Activated CD8-positive, alpha-beta memory T cell treated with anti-CD3 and anti-CD28 coated beads, Interleukin-2, amount 50 U/mL, for 48 hours (primary cell): ENCODE results near the gene MORF4L2.

Source experiments
- DNase-seq: peaks from one replicate; pipeline ENCODE4 v3.0.0-alpha.2; 2020

Gene MORF4L2

DNA sequence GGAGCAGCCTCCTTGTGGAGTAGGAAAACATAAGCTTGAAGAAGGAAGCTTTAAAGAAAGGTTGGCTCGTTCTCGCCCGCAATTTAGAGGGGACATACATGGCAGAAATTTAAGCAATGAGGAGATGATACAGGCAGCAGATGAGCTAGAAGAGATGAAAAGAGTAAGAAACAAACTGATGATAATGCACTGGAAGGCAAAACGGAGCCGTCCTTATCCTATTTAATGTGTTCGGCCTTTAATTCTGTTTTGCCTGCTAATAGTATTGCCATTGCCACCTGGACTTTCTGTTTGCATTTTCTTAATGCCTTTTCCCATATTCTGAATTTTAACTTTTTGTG, 56.4 kb downstream of the MORF4L2 start:
- no peak for DNase-seq

DNA sequence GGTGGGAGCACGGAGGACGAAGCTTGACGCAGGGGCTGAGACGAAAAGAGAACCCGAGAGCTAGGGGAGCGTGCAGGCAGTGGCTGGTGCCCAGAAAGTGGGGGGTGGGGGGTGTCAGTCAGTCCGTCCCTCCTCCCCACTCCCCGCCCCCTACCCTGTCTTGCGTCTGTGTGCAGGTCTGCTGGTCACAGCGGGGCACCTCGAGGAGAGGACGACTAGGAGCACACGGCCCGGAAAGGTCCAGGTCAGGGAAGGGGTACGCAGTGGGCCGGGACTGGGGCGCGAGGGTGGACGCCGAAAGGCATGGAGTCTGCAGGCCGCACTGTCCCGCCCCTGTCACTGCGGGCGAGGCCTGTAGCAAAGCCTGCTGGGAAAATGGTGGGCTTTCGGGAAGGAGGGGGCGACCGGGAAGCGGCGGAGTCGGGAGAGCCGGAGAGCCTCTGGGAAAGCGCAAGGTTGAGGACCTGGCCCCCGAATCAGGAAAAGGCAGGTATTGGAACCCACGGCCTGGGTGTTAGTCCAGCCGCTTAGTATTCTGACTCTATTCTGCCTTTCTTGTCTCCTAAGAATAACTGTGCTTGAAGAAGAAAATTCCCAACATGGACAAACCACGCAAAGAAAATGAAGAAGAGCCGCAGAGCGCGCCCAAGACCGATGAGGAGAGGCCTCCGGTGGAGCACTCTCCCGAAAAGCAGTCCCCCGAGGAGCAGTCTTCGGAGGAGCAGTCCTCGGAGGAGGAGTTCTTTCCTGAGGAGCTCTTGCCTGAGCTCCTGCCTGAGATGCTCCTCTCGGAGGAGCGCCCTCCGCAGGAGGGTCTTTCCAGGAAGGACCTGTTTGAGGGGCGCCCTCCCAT, 57.0 kb downstream of the MORF4L2 start:
- peak; percentile 51 for DNase-seq

DNA sequence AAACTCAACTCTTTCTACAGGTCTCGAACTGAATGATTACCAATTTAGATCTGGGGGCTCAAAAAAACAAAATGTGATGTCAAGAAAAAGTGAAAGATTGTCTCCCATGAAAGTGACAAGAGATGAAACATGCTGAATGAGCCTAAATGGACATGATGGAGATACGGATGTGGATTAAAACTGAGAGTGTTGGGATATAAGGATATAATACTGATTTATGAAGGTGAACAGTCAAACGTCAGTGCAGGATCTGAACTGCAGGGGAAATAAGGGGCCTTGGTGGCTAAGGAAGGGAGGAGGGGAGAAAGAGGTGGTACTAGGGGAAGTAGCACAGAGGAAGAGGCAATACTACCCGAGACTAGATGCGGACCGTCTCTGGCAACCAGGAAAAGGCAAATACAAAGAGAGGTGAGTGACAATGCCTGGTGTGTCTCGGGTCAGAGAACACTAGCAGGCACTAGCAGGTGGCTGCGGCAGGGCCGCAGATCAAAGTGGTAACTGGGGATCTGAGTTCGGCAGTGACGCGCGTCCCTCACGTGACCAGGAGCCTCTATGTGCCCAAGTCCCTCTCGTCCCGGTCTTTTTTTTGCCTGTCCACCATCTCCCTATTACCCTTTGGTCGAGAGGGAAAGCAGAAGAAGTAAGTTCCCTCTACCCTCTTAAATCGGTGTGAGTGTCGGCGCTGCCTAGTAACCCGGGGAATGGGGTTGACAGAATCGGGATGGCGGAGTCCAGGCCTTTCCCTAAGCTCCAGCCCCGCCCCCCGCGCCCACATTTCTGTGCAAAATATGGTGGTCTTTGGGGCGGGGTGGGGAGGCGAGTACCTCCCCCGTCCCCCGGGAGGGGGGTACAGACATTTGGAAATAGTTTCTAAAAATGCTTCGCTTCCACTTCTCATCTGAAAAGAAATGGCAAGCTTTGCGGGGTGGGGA, 57.8 kb downstream of the MORF4L2 start, which contains the start of gene TCEAL1:
TCEAL1 (plus strand) TSS at position 590 of the 932 bp plus-strand sequence. CDS start 942 bp downstream, outside the sequence.
- DNase-seq: peak; percentile 63

- no peak for DNase-seq
These were observed 59.6 kb downstream of the MORF4L2 start for GRCh38 chrX:103626855-103627254.
